HL-60 (cell line): ENCODE data around the gene CARS2.

ENCODE experiments used
- CTCF ChIP-seq: IDR thresholded peaks from one replicate; pipeline ENCODE4 v1.5.1; 2011; ENCODE audit warnings: low read length, control low read depth, inconsistent platforms; ENCODE audit not compliant: insufficient read depth
- GABPA ChIP-seq: IDR thresholded peaks from 2 replicates; pipeline ENCODE4 v1.6.1; 2012; ENCODE audit warnings: low read depth
- POLR2AphosphoS5 ChIP-seq: IDR thresholded peaks from 2 replicates; pipeline ENCODE4 v1.6.1; 2012; ENCODE audit warnings: low read depth
- REST ChIP-seq: IDR thresholded peaks from 2 replicates; pipeline ENCODE4 v1.6.1; 2012; ENCODE audit warnings: low read depth; ENCODE audit not compliant: insufficient replicate concordance

- TF ChIP-seq REST (no peak), CTCF (no peak), GABPA (no peak), POLR2AphosphoS5 (no peak)
Measured at GRCh38 chr13:110618780-110619179, 87.1 kb downstream of the CARS2 start.
